Measurements from ENCODE around the gene FREM1.

FREM1 gene

DNA sequence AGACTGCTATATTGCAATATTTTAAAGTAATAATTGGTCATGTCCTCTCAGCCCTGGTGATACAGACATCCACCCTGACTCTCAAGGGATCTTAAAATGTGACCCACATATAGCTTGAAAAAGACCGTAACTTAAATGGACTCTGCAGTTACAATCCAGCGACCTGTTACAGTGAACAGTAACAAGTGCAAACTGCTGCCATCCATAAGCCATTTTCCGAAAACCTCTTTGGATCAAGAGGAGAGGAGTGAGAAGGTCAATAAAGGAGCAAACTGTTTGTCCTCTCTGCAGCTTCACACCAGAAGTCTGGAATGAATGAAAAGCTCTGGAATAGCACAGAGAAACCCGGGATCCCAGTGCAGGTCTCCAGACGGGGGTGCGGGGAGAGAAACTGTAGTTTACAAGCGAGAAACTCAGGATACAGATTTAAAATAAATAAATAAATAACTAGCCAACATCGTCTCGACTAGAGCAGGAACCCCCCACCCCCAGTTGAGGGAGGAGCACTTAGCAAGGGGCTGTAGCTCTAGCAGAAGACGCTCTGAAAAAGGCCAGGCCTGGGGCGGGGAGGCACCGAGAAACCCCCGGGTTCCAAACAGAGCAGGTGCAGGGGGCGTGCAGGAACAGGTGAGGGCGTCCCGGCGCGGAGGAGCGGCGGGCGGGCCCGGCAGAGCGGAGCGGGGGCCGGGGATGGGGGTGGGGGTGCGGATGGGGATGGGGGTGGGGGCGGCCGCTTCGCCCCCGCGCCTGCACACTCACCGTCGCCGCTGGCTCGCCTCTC lies 217.6 kb downstream of the FREM1 start:
- DNase-seq: peak; percentile 8

- peak; percentile 13 for DNase-seq
These were observed 219.1 kb downstream of the FREM1 start for GRCh38 chr9:14690948-14691730.

- DNase-seq: no peak
These were observed 223.0 kb downstream of the FREM1 start for GRCh38 chr9:14687042-14687719.

- DNase-seq: no peak
These were observed 224.1 kb downstream of the FREM1 start for GRCh38 chr9:14686168-14686567.

Measured in inflammatory macrophage treated with lipopolysaccharide for 4 hours (primary cell).